Duodenal mucosa (tissue), 2 donors: Measurements from ENCODE around the gene PCCA.
"Not testable (repeated sequence)": the region's sequence is repeated elsewhere in the genome, so short reads cannot be mapped to it uniquely, and the experiment has no call there.

Experiments used
- H3K27ac ChIP-seq: one replicate; pipeline ENCODE4 v1.7.0; 2013; ENCODE audit warnings: low read depth, low read length
- H3K27me3 ChIP-seq, 2 donors: one replicate each; pipeline ENCODE4 v1.7.0; 2013; ENCODE audit warnings: low read length in 2 of 2, control low read depth in 1 of 2; ENCODE audit not compliant: insufficient read depth in 2 of 2, control insufficient read depth in 1 of 2
- H3K36me3 ChIP-seq, 2 donors: one replicate each; pipeline ENCODE4 v1.7.0; 2013; ENCODE audit warnings: low read length in 2 of 2, control low read depth in 1 of 2; ENCODE audit not compliant: insufficient read depth in 2 of 2, control insufficient read depth in 1 of 2
- H3K4me1 ChIP-seq, 2 donors: one replicate each; pipeline ENCODE4 v1.7.0; 2013; ENCODE audit warnings: low read length in 2 of 2, control low read depth in 1 of 2; ENCODE audit not compliant: insufficient read depth in 2 of 2, control insufficient read depth in 1 of 2
- H3K4me3 ChIP-seq, 2 donors: one replicate each; pipeline ENCODE4 v1.7.0; 2013; ENCODE audit warnings: low read length in 2 of 2, low read depth in 1 of 2
- H3K9ac ChIP-seq, 2 donors: one replicate each; pipeline ENCODE4 v1.7.0; 2013; ENCODE audit warnings: low read length in 2 of 2, low read depth in 1 of 2
- H3K9me3 ChIP-seq, 2 donors: one replicate each; pipeline ENCODE4 v1.7.0; 2013; ENCODE audit warnings: low read length in 2 of 2, control low read depth in 1 of 2; ENCODE audit not compliant: control insufficient read depth in 1 of 2

PCCA gene

GRCh38 chr13:100095498-100095897 is 6.6 kb downstream of the PCCA start:
- H3K27ac ChIP-seq = no peak overlapping the region
- no peaks in the 10 kb centered on the region for H3K27me3 ChIP-seq
- no peaks in the 10 kb centered on the region for H3K9me3 ChIP-seq
- no peaks in the 10 kb centered on the region for H3K36me3 ChIP-seq
- no peak overlapping the region for H3K9ac ChIP-seq
- H3K4me3 ChIP-seq = no peak overlapping the region
- peaks cover 6 to 12% of the 10 kb centered on the region in 2 donors for H3K4me1 ChIP-seq

GRCh38 chr13:100096526-100096925 is 7.6 kb downstream of the PCCA start:
- H3K9me3 ChIP-seq = no peaks in the 10 kb centered on the region
- H3K27ac ChIP-seq = no peak overlapping the region
- H3K9ac ChIP-seq = no peak overlapping the region
- no peak overlapping the region for H3K4me3 ChIP-seq
- no peaks in the 10 kb centered on the region for H3K27me3 ChIP-seq
- H3K36me3 ChIP-seq = no peaks in the 10 kb centered on the region
- peaks cover 7 to 8% of the 10 kb centered on the region in 2 donors for H3K4me1 ChIP-seq

- H3K4me3 ChIP-seq = no peak overlapping the region
- no peaks in the 10 kb centered on the region for H3K9me3 ChIP-seq
- H3K9ac ChIP-seq = no peak overlapping the region
- H3K4me1 ChIP-seq = peaks cover 7 to 8% of the 10 kb centered on the region in 2 donors
- H3K36me3 ChIP-seq = no peaks in the 10 kb centered on the region
- no peak overlapping the region for H3K27ac ChIP-seq
- no peaks in the 10 kb centered on the region for H3K27me3 ChIP-seq
Observed at GRCh38 chr13:100097821-100098220, 8.9 kb downstream of the PCCA start.

GRCh38 chr13:100098445-100099116 is 9.7 kb downstream of the PCCA start:
- peaks cover 7 to 8% of the 10 kb centered on the region in 2 donors for H3K4me1 ChIP-seq
- no peak overlapping the region for H3K9ac ChIP-seq
- no peak overlapping the region for H3K4me3 ChIP-seq
- no peaks in the 10 kb centered on the region for H3K36me3 ChIP-seq
- H3K9me3 ChIP-seq = no peaks in the 10 kb centered on the region
- H3K27me3 ChIP-seq = no peaks in the 10 kb centered on the region
- H3K27ac ChIP-seq = no peak overlapping the region

GRCh38 chr13:100099117-100099445 is 10.2 kb downstream of the PCCA start:
- not testable (repeated sequence) for H3K9ac ChIP-seq, H3K4me1 ChIP-seq, H3K27ac ChIP-seq, H3K9me3 ChIP-seq, H3K4me3 ChIP-seq, H3K27me3 ChIP-seq, H3K36me3 ChIP-seq

- Histone ChIP-seq H3K27ac (peak overlapping the region; percentile 46), H3K27me3 (no peaks in the 10 kb centered on the region), H3K4me3 (no peak overlapping the region), H3K36me3 (peaks cover 0 to 4% of the 10 kb centered on the region in 2 donors), H3K9ac (no peak overlapping the region), H3K4me1 (peaks cover 7 to 10% of the 10 kb centered on the region in 2 donors), H3K9me3 (no peaks in the 10 kb centered on the region)
Observed at GRCh38 chr13:100100115-100100879, 11.4 kb downstream of the PCCA start.

- H3K4me1 ChIP-seq = peaks cover 7 to 12% of the 10 kb centered on the region in 2 donors
- H3K27ac ChIP-seq = no peak overlapping the region
Observed at GRCh38 chr13:100102042-100102441, 13.1 kb downstream of the PCCA start.

GRCh38 chr13:100106005-100106404 is 17.1 kb downstream of the PCCA start:
- no peaks in the 10 kb centered on the region for H3K9me3 ChIP-seq
- no peak overlapping the region for H3K9ac ChIP-seq
- H3K4me1 ChIP-seq = peaks cover 0 to 12% of the 10 kb centered on the region in 2 donors
- H3K27ac ChIP-seq = no peak overlapping the region
- no peaks in the 10 kb centered on the region for H3K27me3 ChIP-seq
- no peak overlapping the region for H3K4me3 ChIP-seq
- peaks cover 0 to 4% of the 10 kb centered on the region in 2 donors for H3K36me3 ChIP-seq

More at GRCh38 chr13:100102042-100102441, 13.1 kb downstream of the PCCA start:
- H3K27me3 ChIP-seq = no peaks in the 10 kb centered on the region
- H3K4me3 ChIP-seq = no peak overlapping the region
- H3K9ac ChIP-seq = no peak overlapping the region
- H3K36me3 ChIP-seq = peaks cover 0 to 4% of the 10 kb centered on the region in 2 donors
- no peaks in the 10 kb centered on the region for H3K9me3 ChIP-seq

- Histone ChIP-seq H3K9ac (no peak overlapping the region), H3K27me3 (no peaks in the 10 kb centered on the region), H3K4me3 (no peak overlapping the region), H3K36me3 (peaks cover 0 to 4% of the 10 kb centered on the region in 2 donors), H3K9me3 (no peaks in the 10 kb centered on the region), H3K27ac (no peak overlapping the region), H3K4me1 (peaks cover 0 to 12% of the 10 kb centered on the region in 2 donors)
Observed at GRCh38 chr13:100106705-100107104, 17.8 kb downstream of the PCCA start.

GRCh38 chr13:100108913-100109507 is 20.1 kb downstream of the PCCA start:
- Histone ChIP-seq H3K4me3 (no peak overlapping the region), H3K9me3 (no peaks in the 10 kb centered on the region), H3K27me3 (no peaks in the 10 kb centered on the region), H3K36me3 (peaks cover 0 to 9% of the 10 kb centered on the region in 2 donors), H3K9ac (no peak overlapping the region), H3K4me1 (peaks cover 0 to 12% of the 10 kb centered on the region in 2 donors), H3K27ac (no peak overlapping the region)
